HCT116 (cell line): Measurements from ENCODE around the gene RFPL1. TPM values are rescaled to one million over a fixed set of nuclear protein-coding genes. Genes with fewer than 3 reads are reported as not detected.

Source experiments
- ATAC-seq: fragments of 200-7000 bp; cut with Tn5 transposase; 2 replicates; pipeline ENCODE4 v1.9.1; 2020; ENCODE audit warnings: mild to moderate bottlenecking, moderate library complexity
- BruUV-seq: library from RNA; stranded (reverse); fragments of 400-500 nt; replicated peaks from 2 replicates; lab custom pipeline; 2021; lab: Mats Ljungman, UMichigan
- CTCF ChIA-PET: fragments of 300-600 bp; sonication (Branson Sonifier 250); formaldehyde crosslinking; loops from one replicate; lab custom pipeline; 2021; ENCODE audit warnings: antibody characterized with exemption; lab: Charles Lee
- POLR2A ChIA-PET: fragments of 300-600, 350-600 bp; sonication (Branson Sonifier 250); formaldehyde crosslinking; loops from one replicate; lab custom pipeline; 2021; ENCODE audit warnings: antibody characterized with exemption; lab: Charles Lee
- RAD21 ChIA-PET, 2 experiments: fragments of 300-600 bp; sonication (Branson Sonifier 250); formaldehyde crosslinking; loops; one replicate each; lab custom pipeline; 2023; ENCODE audit warnings: low total read pairs in 2 of 2; ENCODE audit not compliant: uncharacterized antibody in 2 of 2, unreplicated experiment in 2 of 2, low non-redundant PET in 1 of 2; lab: Charles Lee
- DNase-seq: peaks from one replicate; pipeline ENCODE4 v3.0.0-alpha.2; 2010; ENCODE audit warnings: low read depth, low spot score
- H2AFZ ChIP-seq: fragments of 200-600 bp; shearing (Covaris generic), sonication (generic); 2 replicates; pipeline ENCODE4 v1.6.1; 2017; ENCODE audit warnings: low read depth, mixed run types, mixed read lengths, antibody characterized with exemption, low read length; ENCODE audit not compliant: poor library complexity, severe bottlenecking
- H3K27ac ChIP-seq: 2 replicates; pipeline ENCODE4 v1.5.1; 2012; ENCODE audit warnings: low read depth, low read length
- H3K27me3 ChIP-seq: fragments of 200-600 bp; sonication (generic); 2 replicates; pipeline ENCODE4 v1.6.1; 2016; ENCODE audit warnings: mixed run types, low read length, mixed read lengths; ENCODE audit not compliant: insufficient read depth
- H3K36me3 ChIP-seq, 2 experiments: fragments of 200-500 bp in 1 of 2; fragments of 200-600 bp in 1 of 2; sonication (Bioruptor generic) in 1 of 2; sonication (generic) in 1 of 2; 2 replicates each; pipeline versions ENCODE4 v1.5.1 to v1.6.1; 2014 to 2016; ENCODE audit warnings: low read length in 2 of 2, inconsistent platforms in 1 of 2, mixed read lengths in 1 of 2, mixed run types in 1 of 2; ENCODE audit not compliant: insufficient read depth in 2 of 2, control insufficient read depth in 1 of 2
- H3K4me1 ChIP-seq, 2 experiments: fragments of 200-600 bp in 1 of 2; sonication (generic) in 1 of 2; 2 replicates each; pipeline versions ENCODE4 v1.5.1 to v1.6.1; 2012 to 2017; ENCODE audit warnings: low read length in 2 of 2, inconsistent platforms in 1 of 2, mild to moderate bottlenecking in 1 of 2, mixed read lengths in 1 of 2, mixed run types in 1 of 2, moderate library complexity in 1 of 2; ENCODE audit not compliant: insufficient read depth in 2 of 2, control insufficient read depth in 1 of 2
- H3K4me2 ChIP-seq: fragments of 200-600 bp; sonication (generic); 2 replicates; pipeline ENCODE4 v1.6.1; 2017; ENCODE audit warnings: mixed run types, low read length, mixed read lengths
- H3K4me3 ChIP-seq, 2 experiments: fragments of 200-600 bp in 1 of 2; sonication (generic) in 1 of 2; replicated peaks in 1 of 2; 2 replicates each; pipeline ENCODE4 v1.5.1; 2011 to 2016; ENCODE audit warnings: low read length in 2 of 2, control low read depth in 1 of 2, low read depth in 1 of 2, mild to moderate bottlenecking in 1 of 2, mixed read lengths in 1 of 2, mixed run types in 1 of 2
- H3K79me2 ChIP-seq: fragments of 200-600 bp; sonication (generic); 2 replicates; pipeline ENCODE4 v1.6.1; 2017; ENCODE audit warnings: mild to moderate bottlenecking, mixed run types, low read length, moderate library complexity, mixed read lengths; ENCODE audit not compliant: insufficient read depth
- H3K9ac ChIP-seq: fragments of 200-600 bp; sonication (generic); 2 replicates; pipeline ENCODE4 v1.6.1; 2016; ENCODE audit warnings: low read length, mixed read lengths
- H3K9me2 ChIP-seq: fragments of 200-600 bp; sonication (generic), shearing (Covaris generic); 2 replicates; pipeline ENCODE4 v1.6.1; 2017; ENCODE audit warnings: mixed run types, mild to moderate bottlenecking, moderate library complexity; ENCODE audit not compliant: insufficient read depth
- H3K9me3 ChIP-seq, 2 experiments: fragments of 200-500 bp in 1 of 2; fragments of 200-600 bp in 1 of 2; sonication (Bioruptor generic) in 1 of 2; sonication (generic) in 1 of 2; 2 replicates each; pipeline ENCODE4 v1.6.1; 2014 to 2017; ENCODE audit warnings: low read length in 2 of 2, mixed read lengths in 2 of 2, inconsistent platforms in 1 of 2, low read depth in 1 of 2, mild to moderate bottlenecking in 1 of 2, mixed run types in 1 of 2, moderate library complexity in 1 of 2; ENCODE audit not compliant: control insufficient read depth in 1 of 2, insufficient read depth in 1 of 2
- H4K20me1 ChIP-seq: fragments of 200-600 bp; sonication (generic), shearing (Covaris generic); 2 replicates; pipeline ENCODE4 v1.6.1; 2017; ENCODE audit warnings: mixed run types, mild to moderate bottlenecking, moderate library complexity; ENCODE audit not compliant: insufficient read depth
- CEBPB ChIP-seq: IDR thresholded peaks from 2 replicates; pipeline ENCODE4 v1.6.1; 2012; ENCODE audit warnings: low read depth
- ELF1 ChIP-seq: IDR thresholded peaks from 2 replicates; pipeline ENCODE4 v1.6.1; 2012; ENCODE audit warnings: low read depth, borderline replicate concordance
- POLR2AphosphoS5 ChIP-seq: IDR thresholded peaks from 2 replicates; pipeline ENCODE4 v1.6.1; 2011; ENCODE audit warnings: mild to moderate bottlenecking, low read depth, low read length, moderate library complexity
- SIN3A ChIP-seq: IDR thresholded peaks from 2 replicates; pipeline ENCODE4 v1.6.1; 2012; ENCODE audit warnings: low read depth
- YY1 ChIP-seq: IDR thresholded peaks from 2 replicates; pipeline ENCODE4 v1.6.1; 2011; ENCODE audit warnings: low read length, low read depth, moderate library complexity, mild to moderate bottlenecking; ENCODE audit not compliant: insufficient replicate concordance; ENCODE audit errors: extremely low read depth
- ZFX ChIP-seq: fragments of 450-650 bp; IDR thresholded peaks from 2 replicates; pipeline ENCODE4 v1.6.1; 2017
- intact Hi-C: fragments of 100-400 bp; cut with micrococcal nuclease; formaldehyde crosslinking; loops from 2 replicates; pipeline ENCODE4 v1.10.0; 2022
- total RNA-seq: library from RNA; stranded (reverse); gene quantifications from one replicate; pipeline ENCODE4 v1.2.1, GENCODE V29; 2021; ENCODE audit not compliant: unreplicated experiment
- TF ChIP-seq, protein P1 (sequence below): IDR thresholded peaks from 2 replicates; pipeline ENCODE4 v1.6.1; 2012
- TF ChIP-seq, protein P2 (sequence below): IDR thresholded peaks from 2 replicates; pipeline ENCODE4 v1.6.1; 2011; ENCODE audit warnings: mild to moderate bottlenecking, low read length, moderate library complexity; ENCODE audit not compliant: insufficient replicate concordance; ENCODE audit errors: extremely low read depth

The RFPL1 gene
- total RNA-seq, 1 experiment from 2014 or later, result not detected

DNA sequence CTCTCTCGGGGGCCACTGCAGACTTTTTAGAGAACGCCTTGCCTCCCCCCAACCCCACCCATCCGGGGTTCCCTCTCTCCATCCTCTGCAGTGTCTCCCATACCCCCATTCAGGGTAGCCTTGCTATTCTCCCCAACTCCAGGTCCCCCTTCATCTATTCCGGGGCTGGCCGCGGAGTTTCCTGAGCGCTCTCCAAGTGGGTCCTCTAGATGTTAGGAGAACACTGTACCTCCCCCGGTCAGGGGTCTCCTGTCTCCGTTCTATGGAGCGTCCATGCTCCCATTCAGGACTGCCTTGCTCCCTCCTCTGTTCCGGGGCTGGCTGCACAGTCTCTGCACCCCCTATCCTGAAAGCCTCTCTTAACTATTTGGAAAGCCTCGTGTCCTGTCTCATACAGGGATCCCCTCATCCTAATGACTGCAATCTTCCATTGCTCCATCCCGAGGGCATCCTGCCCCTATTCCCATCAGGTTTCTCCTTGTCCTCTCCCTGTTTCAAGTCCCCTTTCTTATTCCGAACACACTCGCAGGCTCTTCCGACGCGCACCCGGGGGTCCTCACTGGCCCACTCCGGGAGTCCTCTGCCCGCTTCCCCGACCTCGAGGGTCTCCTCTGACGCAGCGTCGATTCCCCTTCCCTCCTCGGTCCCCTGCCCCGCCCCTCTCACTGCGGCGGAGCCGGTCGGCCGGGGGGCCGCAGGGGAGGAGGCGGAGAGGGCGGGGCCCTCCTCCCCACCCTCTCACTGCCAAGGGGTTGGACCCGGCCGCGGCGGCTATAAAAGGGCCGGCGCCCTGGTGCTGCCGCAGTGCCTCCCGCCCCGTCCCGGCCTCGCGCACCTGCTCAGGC, 41.3 kb downstream of the RFPL1 start, which contains the start of gene NEFH:
Gene NEFH (plus strand): TSS at position 802 of the 845 bp plus-strand sequence. CDS start 45 bp downstream, outside the sequence.
- no peak for ATAC-seq
- Histone ChIP-seq H4K20me1 (no peaks in the 10 kb centered on the region), H3K4me3 (no peak within 1 kb of the TSS), H3K36me3 (no peaks in the 10 kb centered on the region), H3K79me2 (no peaks in the 10 kb centered on the region), H3K9me3 (no peaks in the 10 kb centered on the region), H3K4me1 (peaks cover 0 to 13% of the 10 kb centered on the region in 2 experiments; a peak in 2 of 4 replicates), H3K27me3 (no peaks in the 10 kb centered on the region; the same call in 1 of the 2 replicates), H3K9me2 (no peaks in the 10 kb centered on the region), H3K27ac (no peak within 1 kb of the TSS), H2AFZ (no peak within 1 kb of the TSS), H3K4me2 (no peak within 1 kb of the TSS), H3K9ac (no peak within 1 kb of the TSS)
- no peak for TF ChIP-seq YY1
- TF ChIP-seq SIN3A, result no peak
- no peak for TF ChIP-seq POLR2AphosphoS5
- TF ChIP-seq ZFX, result no peak
- TF ChIP-seq ELF1, result no peak
- no peak for TF ChIP-seq CEBPB
- TF ChIP-seq, protein P1, sequence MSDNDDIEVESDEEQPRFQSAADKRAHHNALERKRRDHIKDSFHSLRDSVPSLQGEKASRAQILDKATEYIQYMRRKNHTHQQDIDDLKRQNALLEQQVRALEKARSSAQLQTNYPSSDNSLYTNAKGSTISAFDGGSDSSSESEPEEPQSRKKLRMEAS, result no peak
- TF ChIP-seq, protein P2, sequence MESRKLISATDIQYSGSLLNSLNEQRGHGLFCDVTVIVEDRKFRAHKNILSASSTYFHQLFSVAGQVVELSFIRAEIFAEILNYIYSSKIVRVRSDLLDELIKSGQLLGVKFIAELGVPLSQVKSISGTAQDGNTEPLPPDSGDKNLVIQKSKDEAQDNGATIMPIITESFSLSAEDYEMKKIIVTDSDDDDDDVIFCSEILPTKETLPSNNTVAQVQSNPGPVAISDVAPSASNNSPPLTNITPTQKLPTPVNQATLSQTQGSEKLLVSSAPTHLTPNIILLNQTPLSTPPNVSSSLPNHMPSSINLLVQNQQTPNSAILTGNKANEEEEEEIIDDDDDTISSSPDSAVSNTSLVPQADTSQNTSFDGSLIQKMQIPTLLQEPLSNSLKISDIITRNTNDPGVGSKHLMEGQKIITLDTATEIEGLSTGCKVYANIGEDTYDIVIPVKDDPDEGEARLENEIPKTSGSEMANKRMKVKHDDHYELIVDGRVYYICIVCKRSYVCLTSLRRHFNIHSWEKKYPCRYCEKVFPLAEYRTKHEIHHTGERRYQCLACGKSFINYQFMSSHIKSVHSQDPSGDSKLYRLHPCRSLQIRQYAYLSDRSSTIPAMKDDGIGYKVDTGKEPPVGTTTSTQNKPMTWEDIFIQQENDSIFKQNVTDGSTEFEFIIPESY, result no peak
- intact Hi-C loops, result no loop called here
- POLR2A ChIA-PET, result no interaction called here
- no peak for DNase-seq
- BruUV-seq, result no TSS peak
- CTCF ChIA-PET, result no interaction called here
- RAD21 ChIA-PET, result no interaction called here
